Peyer's patch (tissue), 4 donors: Measurements from ENCODE around the gene TMPRSS13. TPM values are rescaled to one million over a fixed set of nuclear protein-coding genes. Genes with fewer than 3 reads are reported as not detected.

Experiments used
- DNase-seq, 3 donors: peaks; one replicate each; pipeline ENCODE4 v3.0.0-alpha.2; 2017 to 2019
- H3K27ac ChIP-seq, 4 donors: fragments of 200-600 bp; sonication (generic); one replicate each; pipeline ENCODE4 v1.5.1; 2016 to 2019
- H3K27me3 ChIP-seq, 2 donors: fragments of 200-600 bp; sonication (generic); one replicate each; pipeline ENCODE4 v1.5.1; 2019
- H3K36me3 ChIP-seq, 3 donors: fragments of 200-600 bp; sonication (generic); one replicate each; pipeline ENCODE4 v1.5.1; 2016 to 2019
- H3K4me1 ChIP-seq, 4 donors: fragments of 200-600 bp; sonication (generic); one replicate each; pipeline ENCODE4 v1.5.1; 2016 to 2019
- H3K4me3 ChIP-seq, 4 donors: fragments of 200-600 bp; sonication (generic); 1 replicate in 3 of 4; 2 replicates in 1 of 4; pipeline ENCODE4 v1.5.1; 2016 to 2019; ENCODE audit warnings: mild to moderate bottlenecking in 1 of 4
- H3K9me3 ChIP-seq, 4 donors: fragments of 200-600 bp; sonication (generic); one replicate each; pipeline ENCODE4 v1.5.1; 2016 to 2019; ENCODE audit warnings: mild to moderate bottlenecking in 1 of 4
- CTCF ChIP-seq, 6 experiments: fragments of 450-650 bp in 4 of 6; fragments of 200-600 bp in 2 of 6; sonication (generic) in 1 of 6; IDR thresholded peaks; one replicate each; pipeline ENCODE4 v1.5.1; 2017 to 2019; ENCODE audit warnings: antibody characterized with exemption in 6 of 6, mild to moderate bottlenecking in 3 of 6, moderate library complexity in 1 of 6
- POLR2A ChIP-seq, 2 donors: fragments of 450-650 bp; IDR thresholded peaks; one replicate each; pipeline ENCODE4 v1.5.1; 2017; ENCODE audit warnings: antibody characterized with exemption in 2 of 2, mild to moderate bottlenecking in 2 of 2, moderate library complexity in 2 of 2
- total RNA-seq, 4 donors: library from RNA; depleted of rRNA; stranded (reverse); fragments of >200 nt; gene quantifications; one replicate each; pipeline ENCODE4 v1.1.0, GENCODE V29; 2016

TMPRSS13 gene
- total RNA-seq, 4 donors from 2014 or later, result not detected

DNA sequence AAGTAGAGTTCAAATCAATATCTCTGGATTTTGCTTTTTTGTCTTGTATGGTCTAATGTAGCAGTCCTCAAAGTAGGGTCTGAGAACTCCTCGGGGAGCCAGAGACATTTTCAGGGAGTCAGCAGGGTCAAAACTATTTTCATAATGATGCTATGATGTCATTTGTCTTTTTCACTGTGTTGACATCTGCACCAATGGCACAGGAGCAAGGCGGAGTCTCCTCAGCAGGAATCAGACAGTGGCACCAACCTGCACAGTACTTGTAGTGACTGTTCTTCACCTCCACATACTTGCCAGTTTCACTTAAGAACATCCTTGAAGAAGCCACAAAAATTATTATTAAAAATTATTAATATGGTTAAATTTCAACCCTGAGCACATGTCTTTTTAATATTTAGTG, 37.8 kb downstream of the TMPRSS13 start:
- no peak for DNase-seq

GRCh38 chr11:117888139-117888566, 41.0 kb downstream of the TMPRSS13 start:
- H3K4me3 ChIP-seq, result no peak overlapping the region
- H3K4me1 ChIP-seq, result no peaks in the 10 kb centered on the region
- H3K36me3 ChIP-seq, result no peaks in the 10 kb centered on the region
- H3K27ac ChIP-seq, result no peak overlapping the region
- H3K9me3 ChIP-seq, result no peaks in the 10 kb centered on the region
- no peaks in the 10 kb centered on the region for H3K27me3 ChIP-seq
- TF ChIP-seq CTCF (IDR thresholded peaks at IDR 0.05) (no peak), POLR2A (IDR thresholded peaks at IDR 0.05) (no peak)
- DNase-seq, result no peak

More for the DNA sequence above, 37.8 kb downstream of the TMPRSS13 start:
- H3K4me3 ChIP-seq, result no peak overlapping the region
- H3K27me3 ChIP-seq, result no peaks in the 10 kb centered on the region
- TF ChIP-seq POLR2A (IDR thresholded peaks at IDR 0.05) (no peak), CTCF (IDR thresholded peaks at IDR 0.05) (no peak)
- H3K27ac ChIP-seq, result no peak overlapping the region
- H3K36me3 ChIP-seq, result no peaks in the 10 kb centered on the region
- H3K4me1 ChIP-seq, result no peaks in the 10 kb centered on the region
- H3K9me3 ChIP-seq, result no peaks in the 10 kb centered on the region

GRCh38 chr11:117887431-117888138, 41.6 kb downstream of the TMPRSS13 start:
- no peak for TF ChIP-seq POLR2A (IDR thresholded peaks at IDR 0.05)
- Histone ChIP-seq H3K4me1 (no peaks in the 10 kb centered on the region), H3K27ac (no peak overlapping the region), H3K9me3 (no peaks in the 10 kb centered on the region), H3K4me3 (no peak overlapping the region), H3K36me3 (no peaks in the 10 kb centered on the region), H3K27me3 (no peaks in the 10 kb centered on the region)
- DNase-seq, result peak in 1 of 3 donors; percentile 47

DNA sequence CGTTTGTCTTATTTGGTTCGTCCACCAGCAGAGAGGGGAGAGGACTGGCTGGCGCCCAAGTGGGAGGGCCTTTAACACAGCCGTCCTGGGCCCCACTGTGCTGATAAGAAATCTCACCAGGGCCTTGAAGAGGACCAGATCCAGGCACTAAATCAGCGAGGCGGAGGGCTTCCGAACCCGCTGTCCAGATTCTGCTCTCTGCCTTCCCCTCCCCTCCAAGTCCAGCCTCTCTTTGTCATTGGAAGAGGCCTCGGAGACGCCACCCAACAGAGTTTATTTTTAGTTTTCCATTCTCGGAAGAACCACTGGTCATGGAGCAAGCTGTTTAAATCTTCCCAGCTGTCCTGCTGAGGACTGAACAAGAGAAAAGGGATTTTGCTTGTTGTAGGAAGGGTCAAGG, 43.4 kb downstream of the TMPRSS13 start:
- H3K4me3 ChIP-seq, result no peak overlapping the region
- no peaks in the 10 kb centered on the region for H3K36me3 ChIP-seq
- DNase-seq, result peak in 1 of 3 donors; percentile 54
- no peaks in the 10 kb centered on the region for H3K9me3 ChIP-seq
- peak overlapping the region in 3 of 4 donors; percentile 43 to 80 (median 52) for H3K27ac ChIP-seq
- H3K27me3 ChIP-seq, result no peaks in the 10 kb centered on the region
- TF ChIP-seq POLR2A (IDR thresholded peaks at IDR 0.05) (no peak), CTCF (IDR thresholded peaks at IDR 0.05) (no peak)
- no peaks in the 10 kb centered on the region for H3K4me1 ChIP-seq

GRCh38 chr11:117884994-117885393, 44.2 kb downstream of the TMPRSS13 start:
- peak in 1 of 3 donors; percentile 41 for DNase-seq
- TF ChIP-seq POLR2A (IDR thresholded peaks at IDR 0.05) (no peak), CTCF (IDR thresholded peaks at IDR 0.05) (no peak)
- H3K9me3 ChIP-seq, result no peaks in the 10 kb centered on the region
- H3K27ac ChIP-seq, result peak overlapping the region in 3 of 4 donors; percentile 38 to 80 (median 43)
- no peaks in the 10 kb centered on the region for H3K4me1 ChIP-seq
- no peak overlapping the region for H3K4me3 ChIP-seq
- H3K27me3 ChIP-seq, result no peaks in the 10 kb centered on the region
- H3K36me3 ChIP-seq, result no peaks in the 10 kb centered on the region

GRCh38 chr11:117883063-117883462, 46.1 kb downstream of the TMPRSS13 start:
- DNase-seq, result no peak
- no peak for TF ChIP-seq POLR2A (IDR thresholded peaks at IDR 0.05)
- no peak for TF ChIP-seq CTCF (IDR thresholded peaks at IDR 0.05)
- H3K4me3 ChIP-seq, result no peak overlapping the region
- H3K4me1 ChIP-seq, result no peaks in the 10 kb centered on the region
- H3K36me3 ChIP-seq, result no peaks in the 10 kb centered on the region
- H3K9me3 ChIP-seq, result no peaks in the 10 kb centered on the region
- H3K27me3 ChIP-seq, result no peaks in the 10 kb centered on the region
- peak overlapping the region in 1 of 4 donors; percentile 80 for H3K27ac ChIP-seq
